Ovary (tissue), 9 donors: Measurements from ENCODE around the gene INAVA. TPM values are rescaled to one million over a fixed set of nuclear protein-coding genes. Genes with fewer than 3 reads are reported as not detected.

Source experiments
- DNase-seq, 5 donors: peaks; one replicate each; pipeline ENCODE4 v3.0.0-alpha.2; 2019 to 2020
- H3K27ac ChIP-seq, 2 donors: fragments of 200-600 bp; one replicate each; pipeline versions ENCODE4 v1.5.1 to v1.8.0; 2019 to 2022
- H3K27me3 ChIP-seq: fragments of 200-600 bp; one replicate; pipeline ENCODE4 v1.8.0; 2022
- H3K36me3 ChIP-seq: fragments of 200-600 bp; sonication (generic); one replicate; pipeline ENCODE4 v1.5.1; 2019
- H3K4me1 ChIP-seq: one replicate; pipeline ENCODE4 v1.8.1; 2013; ENCODE audit warnings: mild to moderate bottlenecking, moderate library complexity; ENCODE audit not compliant: insufficient read depth
- H3K4me3 ChIP-seq: fragments of 200-600 bp; sonication (generic); one replicate; pipeline ENCODE4 v1.5.1; 2017
- H3K9me3 ChIP-seq, 2 donors: fragments of 200-600 bp in 1 of 2; sonication (generic) in 1 of 2; one replicate each; pipeline versions ENCODE4 v1.5.1 to v1.8.1; 2013 to 2019; ENCODE audit warnings: mild to moderate bottlenecking in 1 of 2, moderate library complexity in 1 of 2
- CTCF ChIP-seq, 3 donors: fragments of 450-650 bp in 2 of 3; fragments of 200-600 bp in 1 of 3; IDR thresholded peaks; one replicate each; pipeline versions ENCODE4 v1.5.1 to v1.8.0; 2016 to 2022; ENCODE audit warnings: antibody characterized with exemption in 3 of 3, mild to moderate bottlenecking in 1 of 3
- EP300 ChIP-seq: sonication (generic); formaldehyde crosslinking; IDR thresholded peaks from one replicate; pipeline ENCODE4 v1.6.1; 2017; ENCODE audit warnings: antibody characterized with exemption
- POLR2A ChIP-seq: fragments of 450-650 bp; IDR thresholded peaks from one replicate; pipeline ENCODE4 v1.6.1; 2017; ENCODE audit warnings: antibody characterized with exemption, mild to moderate bottlenecking, moderate library complexity
- WGBS, 3 donors: extraction: QIAGEN DNeasy Blood & Tissue Kit in 1 of 3; methylation state at CpG; one replicate each; pipeline versions ENCODE4 v1.1.5 to v1.1.7; 2013 to 2017; 5-methylcytosine and 5-hydroxymethylcytosine counted together
- intact Hi-C, 4 donors: fragments of 100-400 bp; cut with DNase I; formaldehyde crosslinking; loops; one replicate each; pipeline versions ENCODE4 v1.11.0 to v1.15.1; 2022 to 2023
- polyA plus RNA-seq, 2 donors: library from polyadenylated mRNA; stranded (reverse); fragments of 200-250 nt in 1 of 2; fragments of 350-450 nt in 1 of 2; fragmentation: Illumina TruSeq in 1 of 2; extraction: RNeasy Lipid Tissue Mini Kit (QIAGEN cat#74804) in 1 of 2; gene quantifications; one replicate each; pipeline ENCODE4 v1.2.3, GENCODE V29; 2013 to 2014
- total RNA-seq, 7 donors: library from RNA; depleted of rRNA in 2 of 7; stranded (reverse); fragments of >200 nt in 2 of 7; fragmentation: NEBNext Ultra II Directional in 3 of 7; extraction: Animal tissue kit (Norgen Biotek cat#: 25700) in 3 of 7; gene quantifications; one replicate each; pipeline versions ENCODE4 v1.1.0 to v1.2.4, GENCODE V29; 2016 to 2023
- donor health status: DM: no; HTN: no; CAD: no; lungs with moderate emphysema.
- donor health status: DM: no; HTN: no; CAD: no.
- donor health status: Bipolar disorder and iron deficiency.
- donor health status: DM: yes; HTN: yes; CAD: no.
- donor health status: DM: no; HTN: no; CAD: no.
- donor health status: DM: yes; HTN: yes; CAD: no.

The INAVA gene
- total and polyA plus RNA-seq, 9 donors, result 0.18 to 7.9 (median 0.70) TPM; not detected in 2

- no peaks in the 10 kb centered on the region for H3K9me3 ChIP-seq
- peaks cover 3% of the 10 kb centered on the region for H3K4me1 ChIP-seq
- intact Hi-C loops, result no loop called here
- H3K4me3 ChIP-seq, result no peak overlapping the region
- TF ChIP-seq CTCF (IDR thresholded peaks at IDR 0.05) (no peak), EP300 (no peak), POLR2A (no peak)
- no peaks in the 10 kb centered on the region for H3K27me3 ChIP-seq
- DNase-seq, result no peak
- H3K27ac ChIP-seq, result no peak overlapping the region
- H3K36me3 ChIP-seq, result no peaks in the 10 kb centered on the region
- 94 to 96% (median 94%) methylated on average over 9 of the region's 9 CpGs for WGBS, 3 donors
Observed at GRCh38 chr1:200862713-200863415, 31.8 kb upstream of the INAVA start.

- H3K27ac ChIP-seq, result no peak overlapping the region
- 58 to 71% (median 64%) methylated on average over 3 of the region's 3 CpGs for WGBS, 3 donors
- no peak for TF ChIP-seq EP300
- H3K4me1 ChIP-seq, result peaks cover 3% of the 10 kb centered on the region
- intact Hi-C loops, result no loop called here
- no peaks in the 10 kb centered on the region for H3K36me3 ChIP-seq
- no peak overlapping the region for H3K4me3 ChIP-seq
- DNase-seq, result no peak
- no peaks in the 10 kb centered on the region for H3K9me3 ChIP-seq
- no peaks in the 10 kb centered on the region for H3K27me3 ChIP-seq
Observed at GRCh38 chr1:200866116-200866515, 28.6 kb upstream of the INAVA start.

GRCh38 chr1:200866521-200866920 lies 28.2 kb upstream of the INAVA start:
- intact Hi-C loops, result no loop called here
- TF ChIP-seq CTCF (IDR thresholded peaks at IDR 0.05) (no peak), EP300 (no peak), POLR2A (no peak)
- 17 to 36% (median 29%) methylated on average over 5 of the region's 5 CpGs for WGBS, 3 donors
- Histone ChIP-seq H3K4me3 (no peak overlapping the region), H3K4me1 (peaks cover 3% of the 10 kb centered on the region), H3K27me3 (no peaks in the 10 kb centered on the region), H3K27ac (no peak overlapping the region), H3K36me3 (no peaks in the 10 kb centered on the region), H3K9me3 (no peaks in the 10 kb centered on the region)
- DNase-seq, result no peak

GRCh38 chr1:200867018-200867811 lies 27.5 kb upstream of the INAVA start:
- TF ChIP-seq POLR2A (no peak), CTCF (IDR thresholded peaks at IDR 0.05) (no peak), EP300 (no peak)
- Histone ChIP-seq H3K36me3 (no peaks in the 10 kb centered on the region), H3K27me3 (no peaks in the 10 kb centered on the region), H3K9me3 (no peaks in the 10 kb centered on the region), H3K4me1 (peaks cover 3% of the 10 kb centered on the region), H3K4me3 (no peak overlapping the region), H3K27ac (no peak overlapping the region)
- intact Hi-C loops, result no loop called here
- WGBS, 3 donors, result 29 to 54% (median 33%) methylated on average over 11 of the region's 11 CpGs
- DNase-seq, result no peak

GRCh38 chr1:200869376-200869752 lies 25.3 kb upstream of the INAVA start:
- no peaks in the 10 kb centered on the region for H3K36me3 ChIP-seq
- intact Hi-C loops, result no loop called here
- TF ChIP-seq CTCF (IDR thresholded peaks at IDR 0.05) (no peak), POLR2A (no peak), EP300 (no peak)
- WGBS, 3 donors, result 77 to 83% (median 82%) methylated on average over 5 of the region's 5 CpGs
- DNase-seq, result no peak
- H3K9me3 ChIP-seq, result no peaks in the 10 kb centered on the region
- peaks cover 11% of the 10 kb centered on the region for H3K4me1 ChIP-seq
- no peak overlapping the region for H3K27ac ChIP-seq
- H3K4me3 ChIP-seq, result no peak overlapping the region
- H3K27me3 ChIP-seq, result no peaks in the 10 kb centered on the region
